Left ventricle myocardium superior (tissue), 1 donor: ENCODE data around the gene PRKAB1. TPM values are rescaled to one million over a fixed set of nuclear protein-coding genes. Genes with fewer than 3 reads are reported as not detected.

Experiments used
- microRNA-seq: library from miRNA; unstranded; fragments of <30 nt; microRNA quantifications from one replicate; pipeline ENCODE4 v1.2.0, GENCODE V29; 2020; ENCODE audit warnings: borderline number of aligned reads
- total RNA-seq: library from RNA; stranded (reverse); fragmentation: NEBNext Ultra II Directional; extraction: Animal tissue kit (Norgen Biotek cat#: 25700); gene quantifications from one replicate; pipeline ENCODE4 v1.2.1, GENCODE V29; 2021
- donor health status: DM: no; HTN: yes; CAD: no; lungs with severe emphysema.

Gene PRKAB1
- total RNA-seq, 1 donor from 2014 or later = 12.1 TPM

Small RNA genes within 50 kb of the gene (microRNA-seq; reads per million reads assigned to microRNA genes)
- gene MIR1178 = not detected

Other genes with a start within 250 kb of the PRKAB1 start
- gene TMEM233, start 74.4 kb upstream of the PRKAB1 start, total RNA-seq = 0.25 TPM
- gene CIT, start 209.2 kb downstream of the PRKAB1 start, total RNA-seq = 0.87 TPM